Osteocyte (in vitro differentiated cells): ENCODE data around the gene GPR158. TPM values are rescaled to one million over a fixed set of nuclear protein-coding genes. Genes with fewer than 3 reads are reported as not detected.

Source experiments
- DNase-seq: peaks from one replicate; pipeline ENCODE4 v3.0.0; 2021; ENCODE audit warnings: mixed read lengths; ENCODE audit not compliant: unreplicated experiment; ENCODE audit errors: extremely low spot score
- H3K27ac Mint-ChIP-seq: one replicate; pipeline ENCODE4 v1.8.0; 2021; ENCODE audit warnings: mild to moderate bottlenecking, mixed read lengths; ENCODE audit not compliant: unreplicated experiment
- H3K27me3 Mint-ChIP-seq: one replicate; pipeline ENCODE4 v1.8.0; 2021; ENCODE audit warnings: mixed read lengths; ENCODE audit not compliant: unreplicated experiment
- H3K36me3 Mint-ChIP-seq: one replicate; pipeline ENCODE4 v1.8.0; 2021; ENCODE audit warnings: mixed read lengths; ENCODE audit not compliant: unreplicated experiment
- H3K4me1 Mint-ChIP-seq: one replicate; pipeline ENCODE4 v1.8.0; 2021; ENCODE audit warnings: mixed read lengths; ENCODE audit not compliant: unreplicated experiment
- H3K4me3 Mint-ChIP-seq: one replicate; pipeline ENCODE4 v1.8.0; 2021; ENCODE audit warnings: mild to moderate bottlenecking, moderate library complexity, mixed read lengths; ENCODE audit not compliant: unreplicated experiment
- H3K9me3 Mint-ChIP-seq: one replicate; pipeline ENCODE4 v1.8.0; 2021; ENCODE audit warnings: mixed read lengths; ENCODE audit not compliant: unreplicated experiment
- total RNA-seq: library from RNA; stranded (reverse); gene quantifications from 2 replicates; pipeline ENCODE4 v1.2.1, GENCODE V29; 2021
- TF ChIP-seq, protein P1 (sequence below): fragments of 200-600 bp; sonication (generic); IDR thresholded peaks from 2 replicates; pipeline ENCODE4 v1.5.0; 2021; ENCODE audit warnings: antibody characterized with exemption, mild to moderate bottlenecking, moderate library complexity

GPR158 gene
- total RNA-seq, 1 donor from 2014 or later, result 0.19 TPM

DNA sequence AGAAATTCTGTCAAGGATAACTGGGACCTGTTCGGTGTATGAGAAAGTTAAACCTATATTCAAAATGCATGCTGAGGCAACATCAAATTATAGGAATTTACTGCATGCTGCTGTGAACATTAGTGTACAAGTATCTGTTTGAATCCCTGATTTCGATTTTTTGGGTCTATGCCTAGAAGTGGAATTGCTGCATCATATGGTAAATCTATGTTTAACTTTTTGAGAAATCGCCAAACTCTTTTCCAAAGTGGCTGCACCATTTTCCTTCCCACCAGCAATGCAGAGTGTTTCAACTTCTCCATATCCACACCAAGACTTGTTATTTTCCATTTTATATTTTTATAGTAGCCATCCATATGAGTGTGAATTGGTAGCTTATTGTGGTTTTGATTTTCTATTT is 306.7 kb downstream of the GPR158 start:
- TF ChIP-seq, protein P1, sequence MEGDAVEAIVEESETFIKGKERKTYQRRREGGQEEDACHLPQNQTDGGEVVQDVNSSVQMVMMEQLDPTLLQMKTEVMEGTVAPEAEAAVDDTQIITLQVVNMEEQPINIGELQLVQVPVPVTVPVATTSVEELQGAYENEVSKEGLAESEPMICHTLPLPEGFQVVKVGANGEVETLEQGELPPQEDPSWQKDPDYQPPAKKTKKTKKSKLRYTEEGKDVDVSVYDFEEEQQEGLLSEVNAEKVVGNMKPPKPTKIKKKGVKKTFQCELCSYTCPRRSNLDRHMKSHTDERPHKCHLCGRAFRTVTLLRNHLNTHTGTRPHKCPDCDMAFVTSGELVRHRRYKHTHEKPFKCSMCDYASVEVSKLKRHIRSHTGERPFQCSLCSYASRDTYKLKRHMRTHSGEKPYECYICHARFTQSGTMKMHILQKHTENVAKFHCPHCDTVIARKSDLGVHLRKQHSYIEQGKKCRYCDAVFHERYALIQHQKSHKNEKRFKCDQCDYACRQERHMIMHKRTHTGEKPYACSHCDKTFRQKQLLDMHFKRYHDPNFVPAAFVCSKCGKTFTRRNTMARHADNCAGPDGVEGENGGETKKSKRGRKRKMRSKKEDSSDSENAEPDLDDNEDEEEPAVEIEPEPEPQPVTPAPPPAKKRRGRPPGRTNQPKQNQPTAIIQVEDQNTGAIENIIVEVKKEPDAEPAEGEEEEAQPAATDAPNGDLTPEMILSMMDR, result no peak
- Mint-ChIP-seq H3K27ac (no peak overlapping the region), H3K4me1 (no peaks in the 10 kb centered on the region), H3K27me3 (no peaks in the 10 kb centered on the region), H3K4me3 (no peak overlapping the region), H3K9me3 (peaks cover 12% of the 10 kb centered on the region), H3K36me3 (no peaks in the 10 kb centered on the region)
- no peak for DNase-seq

DNA sequence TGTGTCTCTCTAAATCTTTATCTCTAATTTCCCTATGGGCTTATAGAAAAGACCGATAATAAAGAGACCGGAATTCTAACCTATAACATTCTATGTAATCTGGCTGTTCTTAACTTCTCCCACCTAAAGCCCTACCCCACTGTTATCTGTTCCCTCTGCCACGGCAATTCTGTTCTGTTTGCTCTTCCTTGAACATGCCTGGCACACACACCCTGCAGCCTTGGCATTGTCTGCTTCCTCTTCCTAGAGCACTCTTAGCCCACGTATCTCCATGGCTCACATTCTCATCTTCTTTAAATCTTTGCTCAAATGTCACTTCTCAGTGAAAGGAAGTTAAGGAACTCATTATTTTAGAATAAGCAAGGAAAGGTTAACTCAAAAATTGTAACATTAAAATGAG is 309.2 kb downstream of the GPR158 start:
- no peak for DNase-seq
- Mint-ChIP-seq H3K36me3 (no peaks in the 10 kb centered on the region), H3K27me3 (no peaks in the 10 kb centered on the region), H3K9me3 (peaks cover 9% of the 10 kb centered on the region), H3K4me3 (no peak overlapping the region), H3K4me1 (no peaks in the 10 kb centered on the region), H3K27ac (no peak overlapping the region)
- TF ChIP-seq, protein P1, result no peak

DNA sequence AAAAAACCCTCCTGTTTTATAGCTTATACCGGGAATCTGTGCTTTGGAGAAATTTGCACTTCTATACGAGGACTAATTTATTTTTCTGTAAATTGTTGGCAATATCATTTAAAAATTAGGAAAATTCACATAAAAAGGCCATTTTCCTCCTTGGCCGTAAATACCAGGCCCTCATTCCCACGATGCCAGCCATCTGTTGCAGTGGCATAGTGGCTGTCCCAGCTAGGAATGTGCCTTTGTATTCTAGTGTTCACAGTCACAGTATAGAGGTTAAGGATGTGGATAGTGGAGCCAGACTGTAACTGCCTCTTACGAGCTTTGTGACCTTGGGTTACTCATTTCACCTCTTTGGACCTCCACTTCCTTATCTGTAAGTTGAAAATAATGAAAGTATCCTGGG is 312.5 kb downstream of the GPR158 start:
- Mint-ChIP-seq H3K27ac (no peak overlapping the region), H3K4me1 (no peaks in the 10 kb centered on the region), H3K9me3 (peaks cover 4% of the 10 kb centered on the region), H3K4me3 (no peak overlapping the region), H3K27me3 (no peaks in the 10 kb centered on the region), H3K36me3 (no peaks in the 10 kb centered on the region)
- TF ChIP-seq, protein P1, result no peak
- DNase-seq, result no peak

DNA sequence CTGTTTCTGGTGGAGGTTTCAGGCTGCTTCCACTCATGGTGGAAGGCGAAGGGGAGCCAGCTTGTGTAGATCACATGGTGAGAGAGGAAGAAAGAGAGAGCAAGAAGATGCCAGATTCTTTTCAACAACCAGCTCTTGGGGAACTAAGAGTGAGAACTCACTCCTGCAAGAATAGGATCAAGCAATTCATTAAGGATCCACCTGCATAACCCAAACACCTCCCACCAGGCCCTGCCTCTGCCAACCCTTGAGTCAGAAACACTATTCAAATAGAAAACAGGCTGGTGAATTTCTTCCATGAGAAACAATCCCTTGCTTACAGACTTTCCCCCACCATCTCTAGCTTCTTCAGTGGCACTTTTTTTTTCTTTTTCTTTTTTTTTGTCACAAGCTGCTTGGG is 317.2 kb downstream of the GPR158 start:
- Mint-ChIP-seq H3K36me3 (no peaks in the 10 kb centered on the region), H3K4me3 (no peak overlapping the region), H3K27me3 (no peaks in the 10 kb centered on the region), H3K9me3 (no peaks in the 10 kb centered on the region), H3K4me1 (no peaks in the 10 kb centered on the region), H3K27ac (no peak overlapping the region)
- no peak for DNase-seq
- TF ChIP-seq, protein P1, result no peak

DNA sequence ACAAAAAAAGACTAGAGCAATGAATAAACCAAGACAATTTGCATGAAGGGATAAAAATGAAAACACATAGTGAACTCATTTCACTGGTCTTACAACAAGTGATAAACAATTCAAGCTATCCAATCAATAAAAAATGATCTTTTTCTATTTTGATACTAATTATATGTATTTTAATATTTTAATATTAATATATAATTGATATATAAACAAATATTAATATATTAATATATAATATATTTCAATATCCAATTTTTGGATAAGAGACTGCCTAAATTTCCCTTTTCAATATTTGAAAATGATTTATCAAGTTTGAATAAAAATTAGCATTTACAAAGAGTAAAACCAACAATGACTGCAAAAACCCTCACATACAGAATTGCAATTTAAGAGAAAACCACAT is 317.9 kb downstream of the GPR158 start:
- H3K9me3 Mint-ChIP-seq, result no peaks in the 10 kb centered on the region
- H3K4me3 Mint-ChIP-seq, result no peak overlapping the region
- no peaks in the 10 kb centered on the region for H3K36me3 Mint-ChIP-seq
- no peaks in the 10 kb centered on the region for H3K27me3 Mint-ChIP-seq
- TF ChIP-seq, protein P1, result no peak
- DNase-seq, result no peak
- no peaks in the 10 kb centered on the region for H3K4me1 Mint-ChIP-seq
- H3K27ac Mint-ChIP-seq, result no peak overlapping the region
